Testis (tissue), 3 donors: Measurements from ENCODE around the gene ISY1. TPM values are rescaled to one million over a fixed set of nuclear protein-coding genes. Genes with fewer than 3 reads are reported as not detected.

Experiments used
- DNase-seq: peaks from one replicate; pipeline ENCODE4 v3.0.0-alpha.2; 2019
- H3K27ac ChIP-seq, 2 donors: fragments of 200-600 bp; sonication (generic); one replicate each; pipeline ENCODE4 v1.5.1; 2019
- H3K27me3 ChIP-seq: fragments of 200-600 bp; sonication (generic); one replicate; pipeline ENCODE4 v1.5.1; 2019
- H3K36me3 ChIP-seq: fragments of 200-600 bp; sonication (generic); one replicate; pipeline ENCODE4 v1.5.1; 2017; ENCODE audit warnings: low read depth; ENCODE audit errors: missing control alignments
- H3K4me1 ChIP-seq: fragments of 200-600 bp; sonication (generic); one replicate; pipeline ENCODE4 v1.5.1; 2019
- H3K4me3 ChIP-seq, 2 donors: fragments of 200-600 bp; sonication (generic); one replicate each; pipeline ENCODE4 v1.5.1; 2017 to 2019
- H3K9me3 ChIP-seq: fragments of 200-600 bp; sonication (generic); one replicate; pipeline ENCODE4 v1.5.1; 2017
- POLR2A ChIP-seq: fragments of 450-650 bp; IDR thresholded peaks from one replicate; pipeline ENCODE4 v1.6.1; 2017; ENCODE audit warnings: antibody characterized with exemption, mild to moderate bottlenecking, moderate library complexity
- WGBS, 2 donors: methylation state at CpG; one replicate each; pipeline ENCODE4 v1.1.5; 2018; 5-methylcytosine and 5-hydroxymethylcytosine counted together
- intact Hi-C: fragments of 100-400 bp; cut with DNase I; formaldehyde crosslinking; loops from one replicate; pipeline ENCODE4 v1.15.1; 2023; ENCODE audit warnings: low total_unique reads
- polyA plus RNA-seq: library from polyadenylated mRNA; stranded (reverse); fragments of 350-450 nt; fragmentation: Illumina TruSeq; extraction: RNeasy Lipid Tissue Mini Kit (QIAGEN cat#74804); gene quantifications from one replicate; pipeline ENCODE4 v1.2.3, GENCODE V29; 2014; ENCODE audit warnings: low read depth, low replicate concordance; ENCODE audit not compliant: insufficient read depth
- total RNA-seq, 2 donors: library from RNA; depleted of rRNA; stranded (reverse); fragments of >200 nt; gene quantifications; one replicate each; pipeline ENCODE4 v1.2.3, GENCODE V29; 2016
- TF ChIP-seq, protein P1 (sequence below), 3 experiments: fragments of 450-650 bp in 2 of 3; fragments of 200-600 bp in 1 of 3; sonication (generic) in 1 of 3; IDR thresholded peaks; one replicate each; pipeline ENCODE4 v1.5.1; 2016 to 2019; ENCODE audit warnings: antibody characterized with exemption in 3 of 3, mild to moderate bottlenecking in 2 of 3, moderate library complexity in 1 of 3

Gene ISY1
- total and polyA plus RNA-seq, 3 donors from 2014 or later: 19.4 to 21.0 (median 20.7) TPM

DNA sequence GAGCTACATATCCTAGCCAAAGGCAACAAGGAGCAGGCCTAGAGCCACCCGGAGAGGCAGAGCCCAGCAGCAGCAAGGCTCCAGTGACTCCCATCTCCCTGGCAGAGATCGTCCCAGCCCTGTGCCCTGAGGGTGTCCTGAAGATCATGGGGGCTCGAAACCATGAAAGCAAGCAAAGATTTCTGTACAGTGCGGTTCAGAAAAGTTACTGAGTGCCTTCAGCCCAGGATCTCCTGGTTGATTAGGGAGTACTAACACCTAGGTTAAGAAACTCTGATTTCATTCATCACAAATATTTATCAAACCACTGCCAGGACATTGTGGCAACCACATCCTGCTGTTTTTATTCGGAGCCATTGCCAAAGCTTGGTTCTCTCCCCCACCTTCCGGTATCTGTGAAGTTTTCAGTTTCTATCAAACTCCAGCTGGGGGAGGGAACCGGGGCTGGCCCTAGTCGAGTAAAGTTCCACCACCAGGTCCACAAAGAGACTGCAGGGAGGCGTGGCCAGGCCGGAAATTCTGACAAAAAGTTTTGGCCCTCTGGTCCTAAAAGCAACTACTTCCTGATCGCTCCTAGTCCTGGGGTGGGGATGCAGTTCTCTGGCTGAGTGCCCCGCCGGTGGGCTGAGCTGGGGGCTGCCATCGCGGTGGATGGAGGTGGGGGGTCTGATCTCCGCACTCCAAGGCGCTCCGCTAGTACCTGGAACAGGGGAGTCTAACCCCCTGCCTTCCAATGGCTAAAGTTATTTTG is 40.4 kb downstream of the ISY1 start:
- DNase-seq: peak; percentile 93
- peaks cover 36% of the 10 kb centered on the region for H3K4me1 ChIP-seq
- 0 to 1% methylated on average over 10 to 18 of the region's 18 CpGs for WGBS, 2 donors
- TF ChIP-seq, protein P1, sequence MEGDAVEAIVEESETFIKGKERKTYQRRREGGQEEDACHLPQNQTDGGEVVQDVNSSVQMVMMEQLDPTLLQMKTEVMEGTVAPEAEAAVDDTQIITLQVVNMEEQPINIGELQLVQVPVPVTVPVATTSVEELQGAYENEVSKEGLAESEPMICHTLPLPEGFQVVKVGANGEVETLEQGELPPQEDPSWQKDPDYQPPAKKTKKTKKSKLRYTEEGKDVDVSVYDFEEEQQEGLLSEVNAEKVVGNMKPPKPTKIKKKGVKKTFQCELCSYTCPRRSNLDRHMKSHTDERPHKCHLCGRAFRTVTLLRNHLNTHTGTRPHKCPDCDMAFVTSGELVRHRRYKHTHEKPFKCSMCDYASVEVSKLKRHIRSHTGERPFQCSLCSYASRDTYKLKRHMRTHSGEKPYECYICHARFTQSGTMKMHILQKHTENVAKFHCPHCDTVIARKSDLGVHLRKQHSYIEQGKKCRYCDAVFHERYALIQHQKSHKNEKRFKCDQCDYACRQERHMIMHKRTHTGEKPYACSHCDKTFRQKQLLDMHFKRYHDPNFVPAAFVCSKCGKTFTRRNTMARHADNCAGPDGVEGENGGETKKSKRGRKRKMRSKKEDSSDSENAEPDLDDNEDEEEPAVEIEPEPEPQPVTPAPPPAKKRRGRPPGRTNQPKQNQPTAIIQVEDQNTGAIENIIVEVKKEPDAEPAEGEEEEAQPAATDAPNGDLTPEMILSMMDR (IDR thresholded peaks at IDR 0.05): peak; percentile 20 to 29 (median 20)
- TF ChIP-seq POLR2A: no peak
- peak overlapping the region; percentile 84 to 91 for H3K4me3 ChIP-seq
- peak overlapping the region; percentile 82 to 91 for H3K27ac ChIP-seq
- no peaks in the 10 kb centered on the region for H3K9me3 ChIP-seq
- no peaks in the 10 kb centered on the region for H3K27me3 ChIP-seq
- intact Hi-C loops: no loop called here
- H3K36me3 ChIP-seq: no peaks in the 10 kb centered on the region

DNA sequence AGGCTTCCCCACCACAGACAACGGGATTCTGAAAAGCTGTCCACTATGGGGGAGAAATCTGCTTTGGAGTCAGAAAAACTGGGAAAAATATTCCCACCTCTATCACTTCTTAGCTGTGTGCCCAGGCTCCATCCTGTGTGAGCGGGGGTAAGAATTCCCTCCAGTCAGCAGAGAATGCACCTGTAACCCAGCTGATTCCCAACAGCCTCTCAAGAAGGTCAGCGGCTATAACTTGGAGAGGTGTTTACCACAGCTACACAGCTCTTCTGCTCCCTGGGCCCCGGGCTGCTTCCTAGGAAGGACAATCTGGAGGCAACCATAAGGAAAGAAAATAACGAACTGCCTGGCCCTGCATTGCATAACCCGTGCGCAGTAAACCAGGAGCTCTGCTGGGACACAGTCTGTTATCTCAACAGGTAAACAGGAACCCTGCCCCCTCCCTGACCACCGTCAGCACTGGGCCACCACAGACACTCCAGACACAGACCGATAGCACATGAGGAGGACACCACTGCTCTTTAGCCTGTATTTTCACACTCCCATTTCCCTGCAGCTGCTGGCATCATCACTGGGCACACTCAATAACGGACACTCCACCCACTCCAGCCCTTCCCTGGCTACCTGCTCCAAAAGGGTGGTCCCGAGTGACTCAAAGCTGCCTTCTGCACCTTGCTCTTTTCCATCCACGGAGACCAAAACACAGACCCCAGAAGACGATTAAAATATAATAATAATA is 41.3 kb downstream of the ISY1 start:
- TF ChIP-seq POLR2A: no peak
- TF ChIP-seq, protein P1 (IDR thresholded peaks at IDR 0.05): no peak
- Histone ChIP-seq H3K36me3 (no peaks in the 10 kb centered on the region), H3K9me3 (no peaks in the 10 kb centered on the region), H3K4me3 (peak overlapping the region in 1 of 2 donors; percentile 91), H3K27ac (peak overlapping the region; percentile 29 to 91), H3K4me1 (peaks cover 36% of the 10 kb centered on the region), H3K27me3 (no peaks in the 10 kb centered on the region)
- intact Hi-C loops: no loop called here
- 25 to 29% methylated on average over 11 to 13 of the region's 13 CpGs for WGBS, 2 donors
- DNase-seq: peak; percentile 33

DNA sequence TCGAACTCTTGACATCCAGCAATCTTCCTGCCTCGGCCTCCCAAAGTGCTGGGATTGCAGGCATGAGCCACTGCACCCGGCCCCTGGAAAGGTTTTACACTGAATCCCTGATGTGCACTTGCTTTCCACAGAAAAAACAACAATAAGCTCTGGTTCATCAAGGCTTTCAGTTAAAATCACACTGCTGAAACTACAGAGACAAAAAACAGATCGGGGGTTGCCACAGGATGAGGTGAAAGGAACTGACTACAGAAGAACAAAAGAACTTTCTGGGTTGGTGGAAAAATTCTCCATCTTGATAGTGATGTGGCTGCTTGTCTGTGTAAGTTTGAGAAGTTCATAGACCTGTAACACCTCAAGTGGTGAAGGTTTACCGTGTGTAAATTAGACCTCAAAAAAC is 42.1 kb downstream of the ISY1 start:
- 71 to 74% methylated on average over 5 of the region's 5 CpGs for WGBS, 2 donors
- Histone ChIP-seq H3K27ac (no peak overlapping the region), H3K9me3 (no peaks in the 10 kb centered on the region), H3K4me3 (no peak overlapping the region), H3K4me1 (peaks cover 36% of the 10 kb centered on the region), H3K27me3 (no peaks in the 10 kb centered on the region), H3K36me3 (no peaks in the 10 kb centered on the region)
- intact Hi-C loops: no loop called here
- no peak for TF ChIP-seq POLR2A
- TF ChIP-seq, protein P1 (IDR thresholded peaks at IDR 0.05): no peak
- DNase-seq: no peak

DNA sequence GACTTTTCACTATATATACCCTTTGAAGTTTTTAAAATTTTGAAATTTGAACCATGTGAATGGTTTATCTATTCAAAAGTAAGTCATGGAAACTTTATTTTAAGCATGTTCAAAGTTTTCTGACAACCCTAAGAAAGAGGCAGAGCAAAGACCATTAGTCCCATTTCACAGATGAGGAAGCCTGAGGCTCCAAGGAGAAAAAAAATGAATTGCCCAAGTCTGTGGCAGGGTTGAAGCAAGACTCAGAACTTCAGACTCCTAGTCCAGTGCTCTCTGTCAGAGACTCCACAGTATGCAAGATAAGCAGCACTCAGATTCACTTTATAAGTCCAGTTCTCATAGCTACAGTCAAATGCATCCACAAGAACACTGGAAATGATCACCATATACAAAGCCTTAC is 43.7 kb downstream of the ISY1 start:
- H3K27ac ChIP-seq: peak overlapping the region in 1 of 2 donors; percentile 18

More for the DNA sequence above, 43.7 kb downstream of the ISY1 start:
- no peaks in the 10 kb centered on the region for H3K36me3 ChIP-seq
- DNase-seq: no peak
- H3K4me3 ChIP-seq: no peak overlapping the region
- no peaks in the 10 kb centered on the region for H3K9me3 ChIP-seq
- no peak for TF ChIP-seq POLR2A
- TF ChIP-seq, protein P1 (IDR thresholded peaks at IDR 0.05): no peak
- peaks cover 36% of the 10 kb centered on the region for H3K4me1 ChIP-seq
- no peaks in the 10 kb centered on the region for H3K27me3 ChIP-seq
- intact Hi-C loops: no loop called here
